Esophagus (tissue), 2 donors: ENCODE data around the gene DDX47. TPM values are rescaled to one million over a fixed set of nuclear protein-coding genes. Genes with fewer than 3 reads are reported as not detected.
"Not testable (repeated sequence)": the region's sequence is repeated elsewhere in the genome, so short reads cannot be mapped to it uniquely, and the experiment has no call there.

ENCODE experiments used
- H3K27ac ChIP-seq, 2 donors: one replicate each; pipeline ENCODE4 v1.5.1; 2013; ENCODE audit warnings: low read depth in 2 of 2, mild to moderate bottlenecking in 2 of 2, inconsistent platforms in 1 of 2, low read length in 1 of 2, moderate library complexity in 1 of 2
- H3K27me3 ChIP-seq, 2 donors: one replicate each; pipeline ENCODE4 v1.6.1; 2013; ENCODE audit warnings: low read length in 2 of 2, control low read depth in 1 of 2, mild to moderate bottlenecking in 1 of 2; ENCODE audit not compliant: insufficient read depth in 2 of 2, control insufficient read depth in 1 of 2
- H3K36me3 ChIP-seq, 2 donors: one replicate each; pipeline ENCODE4 v1.6.1; 2013; ENCODE audit warnings: low read length in 1 of 2; ENCODE audit not compliant: control insufficient read depth in 2 of 2, insufficient read depth in 2 of 2
- H3K4me1 ChIP-seq, 2 donors: one replicate each; pipeline ENCODE4 v1.6.1; 2013; ENCODE audit warnings: low read length in 1 of 2; ENCODE audit not compliant: control insufficient read depth in 2 of 2, insufficient read depth in 2 of 2
- H3K4me3 ChIP-seq, 2 donors: one replicate each; pipeline ENCODE4 v1.5.1; 2013; ENCODE audit warnings: low read length in 2 of 2, mild to moderate bottlenecking in 2 of 2, low read depth in 1 of 2, moderate library complexity in 1 of 2
- H3K9me3 ChIP-seq, 2 donors: one replicate each; pipeline ENCODE4 v1.6.1; 2013; ENCODE audit warnings: mild to moderate bottlenecking in 2 of 2, low read depth in 1 of 2, low read length in 1 of 2, moderate library complexity in 1 of 2; ENCODE audit not compliant: control insufficient read depth in 2 of 2, insufficient read depth in 1 of 2
- WGBS, 2 donors: extraction: QIAGEN DNeasy Blood & Tissue Kit; methylation state at CpG; one replicate each; pipeline ENCODE4 v1.1.7; 2013; 5-methylcytosine and 5-hydroxymethylcytosine counted together
- polyA plus RNA-seq, 2 donors: library from polyadenylated mRNA; stranded (reverse); fragments of 200-250 nt; gene quantifications; one replicate each; pipeline ENCODE4 v1.2.3, GENCODE V29; 2013
- donor health status: healthy with polysubstance abuse.
- donor health status: Bipolar disorder and iron deficiency.

The DDX47 gene
- polyA plus RNA-seq, 2 donors: 17.7 to 33.4 TPM

DNA sequence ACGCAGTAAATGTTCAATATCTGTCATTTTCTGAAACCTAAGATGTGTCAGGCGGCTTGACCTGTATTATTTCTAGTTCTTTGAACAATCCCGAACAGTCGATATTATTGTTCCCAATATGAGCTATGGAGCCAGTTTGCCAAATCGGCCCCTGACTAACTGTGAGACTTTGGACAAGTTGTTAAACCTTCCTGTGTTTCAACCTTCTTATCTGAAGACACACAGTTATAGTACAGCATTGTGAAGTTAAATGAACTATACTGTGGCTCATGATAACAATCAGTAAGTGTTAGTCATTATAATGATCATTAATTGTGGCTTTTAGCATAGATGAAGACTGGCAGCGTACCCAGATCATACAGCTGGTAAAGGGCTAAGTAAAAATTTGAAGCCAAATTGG lies 23.4 kb downstream of the DDX47 start:
- peak overlapping the region in 1 of 2 donors; percentile 9 for H3K27ac ChIP-seq
- no peaks in the 10 kb centered on the region for H3K4me1 ChIP-seq
- H3K4me3 ChIP-seq: no peak overlapping the region
- no peaks in the 10 kb centered on the region for H3K9me3 ChIP-seq
- H3K36me3 ChIP-seq: peaks cover 0 to under 1% of the 10 kb centered on the region in 2 donors
- WGBS, 2 donors: 69 to 86% methylated on average over 6 of the region's 6 CpGs
- H3K27me3 ChIP-seq: no peaks in the 10 kb centered on the region

DNA sequence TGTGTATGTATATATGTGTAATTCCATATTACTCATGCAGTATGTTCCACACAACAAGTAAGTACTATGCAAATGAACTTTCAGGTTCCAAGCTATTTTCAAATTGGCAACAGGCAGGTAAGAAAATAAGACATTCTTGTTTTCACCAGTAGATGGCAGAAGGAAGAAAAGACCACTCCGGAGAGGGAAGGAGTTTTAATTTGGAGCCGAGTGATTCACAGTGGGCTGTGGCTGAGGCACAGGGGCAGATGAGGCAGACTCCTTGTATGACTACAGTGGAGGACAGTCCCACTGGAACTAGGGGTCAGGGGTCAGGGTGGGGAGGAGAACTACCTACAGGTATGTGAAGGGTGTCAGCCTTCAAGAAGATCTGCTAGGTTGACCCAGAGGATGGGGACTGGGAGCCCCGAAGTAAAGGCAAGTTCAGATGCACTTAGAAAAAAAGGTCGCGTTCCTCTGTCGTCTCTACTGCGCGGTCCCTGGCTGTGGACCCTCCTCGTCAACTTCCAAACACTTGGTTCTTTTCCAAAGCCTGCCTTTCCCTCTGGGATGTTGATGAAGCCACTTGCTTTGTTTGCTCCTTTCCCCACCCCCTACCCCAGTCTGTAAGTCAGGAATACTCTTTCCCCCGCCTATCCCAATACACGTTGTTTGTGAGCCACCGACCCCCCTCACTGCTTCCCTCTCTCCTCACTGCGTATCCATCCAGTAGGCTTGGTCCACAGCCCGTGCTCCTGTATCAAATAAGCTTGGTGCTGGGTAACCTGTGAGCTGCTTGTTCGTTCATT lies 24.1 kb downstream of the DDX47 start:
- H3K27me3 ChIP-seq: no peaks in the 10 kb centered on the region
- no peaks in the 10 kb centered on the region for H3K36me3 ChIP-seq
- H3K9me3 ChIP-seq: no peaks in the 10 kb centered on the region
- 51 to 64% methylated on average over 15 of the region's 15 CpGs for WGBS, 2 donors
- H3K27ac ChIP-seq: peak overlapping the region in 1 of 2 donors; percentile 30
- H3K4me3 ChIP-seq: no peak overlapping the region
- no peaks in the 10 kb centered on the region for H3K4me1 ChIP-seq

DNA sequence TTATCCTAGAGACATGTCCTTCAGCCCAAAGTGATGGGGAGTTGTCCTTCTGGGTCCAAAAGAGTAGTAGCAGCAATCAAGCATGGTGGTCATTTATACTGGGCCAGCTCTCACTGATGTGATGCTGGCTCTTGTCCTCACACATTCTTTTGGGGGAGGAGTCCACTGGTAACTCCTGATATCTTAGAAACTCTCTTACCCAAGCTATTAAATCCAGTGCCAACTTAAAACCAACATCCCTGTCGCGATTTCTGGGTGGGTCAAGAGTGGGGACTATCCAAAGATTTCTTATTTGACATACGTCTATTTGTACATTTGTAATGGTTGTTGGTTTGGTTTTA lies 24.6 kb downstream of the DDX47 start:
- H3K36me3 ChIP-seq: no peaks in the 10 kb centered on the region
- 92% methylated on average over 3 of the region's 3 CpGs for WGBS, 2 donors
- H3K27ac ChIP-seq: no peak overlapping the region
- no peaks in the 10 kb centered on the region for H3K9me3 ChIP-seq
- H3K4me3 ChIP-seq: no peak overlapping the region
- H3K27me3 ChIP-seq: no peaks in the 10 kb centered on the region
- no peaks in the 10 kb centered on the region for H3K4me1 ChIP-seq

DNA sequence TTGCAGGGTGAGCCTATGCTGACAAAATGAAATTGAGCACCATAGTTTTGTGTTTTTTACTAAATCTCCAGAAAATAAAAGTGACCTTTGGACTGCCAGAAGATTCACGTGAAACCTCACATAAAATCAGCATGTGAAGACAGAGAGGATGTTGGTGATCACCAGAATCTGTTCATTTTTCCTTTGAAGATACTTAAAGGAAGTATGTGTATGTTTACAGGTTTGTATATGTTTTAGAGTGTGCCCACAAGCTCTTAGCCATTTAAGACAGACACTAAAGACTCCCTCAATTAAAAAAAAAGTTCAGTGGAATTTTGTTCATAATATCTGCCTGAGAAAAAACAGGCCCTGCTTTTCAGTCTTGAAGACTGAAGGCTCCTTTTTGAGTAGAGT lies 25.9 kb downstream of the DDX47 start:
- Histone ChIP-seq H3K27me3 (no peaks in the 10 kb centered on the region), H3K27ac (no peak overlapping the region), H3K4me3 (no peak overlapping the region), H3K4me1 (no peaks in the 10 kb centered on the region), H3K9me3 (no peaks in the 10 kb centered on the region), H3K36me3 (no peaks in the 10 kb centered on the region)
- 77 to 86% methylated on average over 1 of the region's 1 CpG for WGBS, 2 donors

DNA sequence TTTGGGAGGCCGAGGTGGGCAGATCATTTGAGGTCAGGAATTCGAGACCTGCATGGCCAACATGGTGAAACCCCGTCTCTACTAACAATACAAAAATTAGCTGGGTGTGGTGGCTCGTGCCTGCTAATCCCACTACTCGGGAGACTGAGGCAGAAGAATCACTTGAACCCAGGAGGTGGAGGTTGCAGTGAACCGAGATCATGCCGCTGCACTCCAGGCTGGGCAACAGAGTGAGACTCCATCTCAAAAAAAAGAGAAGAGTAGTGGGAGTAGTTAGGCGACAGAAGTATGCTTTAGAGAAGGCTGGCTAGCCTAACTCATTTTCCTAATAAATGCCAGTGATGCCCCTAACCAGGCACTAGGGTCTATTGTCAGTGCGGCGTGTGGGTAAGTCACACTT lies 26.3 kb downstream of the DDX47 start:
- H3K9me3 ChIP-seq, H3K27ac ChIP-seq: not testable (repeated sequence)

DNA sequence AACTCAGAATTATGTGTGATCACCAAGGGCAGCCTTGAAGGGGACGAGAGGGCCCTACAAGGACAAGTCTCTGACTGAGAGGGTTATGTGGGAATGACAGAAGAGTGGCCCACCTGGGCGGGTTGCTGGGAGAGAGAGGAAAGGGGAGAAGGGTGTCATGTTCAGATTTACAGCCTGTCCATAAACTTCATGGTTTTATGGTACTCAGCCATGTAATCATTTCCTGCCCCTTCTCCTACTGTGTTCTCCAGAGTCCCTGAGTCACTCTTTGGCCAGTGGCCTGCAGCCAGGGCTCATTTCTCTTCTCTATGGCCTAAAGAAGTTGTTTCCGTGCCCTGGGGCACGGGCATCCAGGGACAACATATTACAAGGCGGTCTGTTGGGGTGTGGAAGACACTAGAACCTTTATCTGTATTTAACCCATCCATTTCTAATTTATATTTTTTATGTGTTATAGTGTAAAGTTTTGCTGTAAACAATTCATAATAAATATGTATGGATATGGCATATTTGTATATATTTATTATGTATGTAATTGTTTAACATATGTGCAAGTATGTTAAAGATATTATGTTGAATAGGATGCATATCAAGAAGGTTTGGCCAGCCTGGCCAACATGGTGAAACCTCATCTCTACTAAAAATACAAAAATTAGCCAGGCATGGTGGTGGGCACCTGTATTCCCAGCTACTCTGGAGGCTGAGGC lies 26.9 kb downstream of the DDX47 start:
- Histone ChIP-seq H3K9me3 (no peaks in the 10 kb centered on the region), H3K4me3 (no peak overlapping the region), H3K27ac (no peak overlapping the region), H3K4me1 (no peaks in the 10 kb centered on the region), H3K36me3 (no peaks in the 10 kb centered on the region), H3K27me3 (no peaks in the 10 kb centered on the region)
- WGBS, 2 donors: 68 to 81% methylated on average over 5 of the region's 5 CpGs

More for the DNA sequence above, 26.3 kb downstream of the DDX47 start:
- H3K27me3 ChIP-seq, H3K4me1 ChIP-seq, H3K4me3 ChIP-seq, H3K36me3 ChIP-seq: not testable (repeated sequence)
- 90 to 93% methylated on average over 10 of the region's 10 CpGs for WGBS, 2 donors

DNA sequence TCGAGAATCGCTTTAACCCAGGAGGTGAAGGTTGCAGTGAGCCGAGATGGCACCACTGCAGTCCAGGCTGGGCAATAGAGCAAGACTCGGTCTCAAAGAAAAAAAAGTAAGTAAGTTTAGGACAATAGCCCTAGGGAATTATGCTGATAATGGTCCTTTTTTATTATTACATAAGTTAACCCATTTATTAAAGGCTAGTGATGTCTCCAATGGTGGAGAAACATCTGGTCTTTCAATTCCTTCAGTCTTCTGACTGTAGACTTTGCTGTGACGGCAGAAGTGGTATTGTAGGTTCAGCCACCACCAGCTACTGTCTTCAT lies 27.4 kb downstream of the DDX47 start:
- Histone ChIP-seq H3K36me3 (no peaks in the 10 kb centered on the region), H3K4me3 (no peak overlapping the region), H3K4me1 (no peaks in the 10 kb centered on the region), H3K9me3 (no peaks in the 10 kb centered on the region), H3K27ac (no peak overlapping the region), H3K27me3 (no peaks in the 10 kb centered on the region)
- WGBS, 2 donors: 93 to 94% methylated on average over 5 of the region's 5 CpGs

DNA sequence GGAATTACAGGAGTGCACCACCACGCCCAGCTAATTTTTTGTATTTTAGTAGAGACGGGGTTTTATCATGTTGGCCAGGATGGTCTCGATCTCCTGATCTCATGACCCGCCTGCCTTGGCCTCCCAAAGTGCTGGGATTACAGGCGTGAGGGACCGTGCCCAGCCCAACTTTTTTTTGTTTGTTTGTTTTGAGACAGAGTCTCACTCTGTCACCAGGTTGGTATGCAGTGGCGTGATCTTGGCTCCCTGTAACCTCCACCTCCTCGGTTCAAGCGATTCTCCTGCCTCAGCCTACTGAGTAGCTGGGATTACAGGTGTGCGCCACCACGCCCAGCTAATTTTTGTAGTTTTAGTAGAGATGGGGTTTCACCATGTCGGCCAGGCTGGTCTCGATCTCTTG lies 28.3 kb downstream of the DDX47 start:
- not testable (repeated sequence) for H3K9me3 ChIP-seq, H3K27ac ChIP-seq
- WGBS, 2 donors: 82 to 87% methylated on average over 13 of the region's 13 CpGs

DNA sequence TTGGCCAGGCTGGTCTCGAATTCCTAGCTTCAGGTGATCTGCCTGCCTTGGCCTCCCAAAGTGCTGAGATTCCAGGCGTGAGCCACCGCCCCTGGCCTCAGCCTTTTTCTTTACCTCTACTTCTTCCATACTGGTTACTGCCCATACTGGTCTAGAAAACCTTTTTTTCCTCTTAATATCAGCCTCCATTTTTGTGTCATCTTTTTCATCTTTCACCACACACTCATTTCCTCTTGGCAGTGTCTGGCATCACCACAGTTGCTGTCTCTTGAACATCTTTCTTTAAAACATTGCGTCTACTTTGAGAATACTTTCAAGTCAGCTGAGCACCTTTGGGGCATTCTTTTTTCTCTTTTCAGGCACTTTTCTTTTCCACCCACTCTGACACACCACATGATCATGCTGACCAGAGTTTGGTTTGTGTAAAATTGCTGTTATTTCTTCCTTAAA lies 32.7 kb downstream of the DDX47 start:
- Histone ChIP-seq H3K36me3 (no peaks in the 10 kb centered on the region), H3K27me3 (no peaks in the 10 kb centered on the region), H3K27ac (no peak overlapping the region), H3K4me3 (no peak overlapping the region), H3K4me1 (no peaks in the 10 kb centered on the region), H3K9me3 (no peaks in the 10 kb centered on the region)
- WGBS, 2 donors: 80 to 87% methylated on average over 4 of the region's 4 CpGs

More for the DNA sequence above, 28.3 kb downstream of the DDX47 start:
- H3K4me3 ChIP-seq, H3K4me1 ChIP-seq, H3K36me3 ChIP-seq, H3K27me3 ChIP-seq: not testable (repeated sequence)

DNA sequence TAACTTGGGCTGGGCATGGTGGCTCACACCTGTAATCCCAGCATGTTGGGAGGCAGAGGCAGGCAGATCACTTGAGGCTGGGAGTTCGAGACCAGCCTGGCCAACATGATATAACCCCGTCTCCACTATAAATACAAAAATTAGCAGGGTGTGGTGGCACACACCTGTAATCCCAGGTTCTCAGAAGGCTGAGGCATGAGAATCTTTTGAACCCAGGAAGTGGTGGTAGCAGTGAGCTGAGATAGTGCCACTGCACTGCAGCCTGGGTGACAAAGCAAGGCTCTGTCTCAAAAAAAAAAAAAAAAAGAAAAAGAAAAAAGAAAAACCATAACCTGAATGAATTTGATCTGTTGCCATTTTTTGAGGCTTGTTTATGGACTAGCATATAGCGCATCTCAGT lies 33.6 kb downstream of the DDX47 start:
- not testable (repeated sequence) for H3K36me3 ChIP-seq, H3K27me3 ChIP-seq, H3K4me3 ChIP-seq, H3K9me3 ChIP-seq, H3K27ac ChIP-seq, H3K4me1 ChIP-seq
- 91 to 94% methylated on average over 3 of the region's 3 CpGs for WGBS, 2 donors
